ENCODE results near the gene MSANTD1. TPM values are rescaled to one million over a fixed set of nuclear protein-coding genes. Genes with fewer than 3 reads are reported as not detected.

Gene MSANTD1
- total RNA-seq, 1 experiment from 2014 or later, result 0.95 TPM

GRCh38 chr4:3211866-3212265 is 37.1 kb upstream of the MSANTD1 start:
- Mint-ChIP-seq H3K4me1 (ENCODE audit: low read depth, unreplicated experiment) (peaks cover 7% of the 10 kb centered on the region), H3K9me3 (ENCODE audit: unreplicated experiment) (no peaks in the 10 kb centered on the region), H3K27ac (ENCODE audit: unreplicated experiment) (no peak overlapping the region), H3K27me3 (ENCODE audit: insufficient read depth, unreplicated experiment) (no peaks in the 10 kb centered on the region), H3K36me3 (ENCODE audit: insufficient read depth, unreplicated experiment) (peaks cover 47% of the 10 kb centered on the region), H3K4me3 (ENCODE audit: unreplicated experiment) (no peak overlapping the region)
- H3K4me1 ChIP-seq, result no peaks in the 10 kb centered on the region
- intact Hi-C loops (cut with micrococcal nuclease; ENCODE audit: unreplicated experiment), result no loop called here
- peak in 1 of 2 experiments; percentile 1 for DNase-seq
- H3K9me3 ChIP-seq, result no peaks in the 10 kb centered on the region
- POLR2A ChIA-PET, result no interaction called here
- BruUV-seq (replicated peaks), result no TSS peak
- H3K36me3 ChIP-seq (ENCODE audit: control insufficient read depth, insufficient read depth, low read length), result peaks cover 1% of the 10 kb centered on the region; the same call in 1 of the 2 replicates
- no peak for TF ChIP-seq CTCF (IDR thresholded peaks at IDR 0.05; ENCODE audit: insufficient read depth in 1 of 2, low read depth in 1 of 2, low read length in 1 of 2, severe bottlenecking in 1 of 2, unreplicated experiment in 1 of 2)
- no peak overlapping the region for H3K4me3 ChIP-seq (ENCODE audit: low read depth, low read length)
- CTCF ChIA-PET, result no interaction called here
- H3K27me3 ChIP-seq (replicated peaks; ENCODE audit: control insufficient read depth, insufficient read depth, low read length), result no peaks in the 10 kb centered on the region

GRCh38 chr4:3212391-3213105 is 36.4 kb upstream of the MSANTD1 start:
- DNase-seq, result peak in 1 of 2 experiments; percentile 5
- no peak overlapping the region for H3K4me3 Mint-ChIP-seq (ENCODE audit: unreplicated experiment)
- H3K4me1 ChIP-seq, result no peaks in the 10 kb centered on the region
- H3K4me3 ChIP-seq (ENCODE audit: low read depth, low read length), result no peak overlapping the region
- no TSS peak for BruUV-seq (replicated peaks)
- H3K27me3 ChIP-seq (replicated peaks; ENCODE audit: control insufficient read depth, insufficient read depth, low read length), result no peaks in the 10 kb centered on the region
- POLR2A ChIA-PET, result no interaction called here
- no peak overlapping the region for H3K27ac Mint-ChIP-seq (ENCODE audit: unreplicated experiment)
- peaks cover 1% of the 10 kb centered on the region; the same call in 1 of the 2 replicates for H3K36me3 ChIP-seq (ENCODE audit: control insufficient read depth, insufficient read depth, low read length)
- H3K36me3 Mint-ChIP-seq (ENCODE audit: insufficient read depth, unreplicated experiment), result peaks cover 47% of the 10 kb centered on the region
- TF ChIP-seq CTCF (IDR thresholded peaks at IDR 0.05; ENCODE audit: insufficient read depth in 1 of 2, low read depth in 1 of 2, low read length in 1 of 2, severe bottlenecking in 1 of 2, unreplicated experiment in 1 of 2), result no peak
- H3K27me3 Mint-ChIP-seq (ENCODE audit: insufficient read depth, unreplicated experiment), result no peaks in the 10 kb centered on the region
- peaks cover under 1% of the 10 kb centered on the region for H3K4me1 Mint-ChIP-seq (ENCODE audit: low read depth, unreplicated experiment)
- CTCF ChIA-PET, result no interaction called here
- no peaks in the 10 kb centered on the region for H3K9me3 Mint-ChIP-seq (ENCODE audit: unreplicated experiment)
- no peaks in the 10 kb centered on the region for H3K9me3 ChIP-seq
- intact Hi-C loops (cut with micrococcal nuclease; ENCODE audit: unreplicated experiment), result no loop called here

GRCh38 chr4:3213106-3213425 is 35.9 kb upstream of the MSANTD1 start:
- Mint-ChIP-seq H3K27ac (ENCODE audit: unreplicated experiment) (no peak overlapping the region), H3K9me3 (ENCODE audit: unreplicated experiment) (no peaks in the 10 kb centered on the region), H3K4me1 (ENCODE audit: low read depth, unreplicated experiment) (no peaks in the 10 kb centered on the region), H3K36me3 (ENCODE audit: insufficient read depth, unreplicated experiment) (peaks cover 47% of the 10 kb centered on the region), H3K4me3 (ENCODE audit: unreplicated experiment) (no peak overlapping the region), H3K27me3 (ENCODE audit: insufficient read depth, unreplicated experiment) (no peaks in the 10 kb centered on the region)
- no TSS peak for BruUV-seq (replicated peaks)
- CTCF ChIA-PET, result no interaction called here
- TF ChIP-seq CTCF (IDR thresholded peaks at IDR 0.05; ENCODE audit: insufficient read depth in 1 of 2, low read depth in 1 of 2, low read length in 1 of 2, severe bottlenecking in 1 of 2, unreplicated experiment in 1 of 2), result no peak
- Histone ChIP-seq H3K36me3 (ENCODE audit: control insufficient read depth, insufficient read depth, low read length) (peaks cover 1% of the 10 kb centered on the region; the same call in 1 of the 2 replicates), H3K9me3 (no peaks in the 10 kb centered on the region), H3K4me1 (no peaks in the 10 kb centered on the region), H3K4me3 (ENCODE audit: low read depth, low read length) (no peak overlapping the region), H3K27me3 (replicated peaks; ENCODE audit: control insufficient read depth, insufficient read depth, low read length) (no peaks in the 10 kb centered on the region)
- POLR2A ChIA-PET, result no interaction called here
- peak in 1 of 2 experiments; percentile 14 for DNase-seq
- intact Hi-C loops (cut with micrococcal nuclease; ENCODE audit: unreplicated experiment), result no loop called here

All from Caco-2 (cell line).